ENCODE results near the gene ATP6V0B.
A peak's percentile ranks its signal among the peaks of the same experiment; 100 is the strongest.

ATP6V0B gene

DNA sequence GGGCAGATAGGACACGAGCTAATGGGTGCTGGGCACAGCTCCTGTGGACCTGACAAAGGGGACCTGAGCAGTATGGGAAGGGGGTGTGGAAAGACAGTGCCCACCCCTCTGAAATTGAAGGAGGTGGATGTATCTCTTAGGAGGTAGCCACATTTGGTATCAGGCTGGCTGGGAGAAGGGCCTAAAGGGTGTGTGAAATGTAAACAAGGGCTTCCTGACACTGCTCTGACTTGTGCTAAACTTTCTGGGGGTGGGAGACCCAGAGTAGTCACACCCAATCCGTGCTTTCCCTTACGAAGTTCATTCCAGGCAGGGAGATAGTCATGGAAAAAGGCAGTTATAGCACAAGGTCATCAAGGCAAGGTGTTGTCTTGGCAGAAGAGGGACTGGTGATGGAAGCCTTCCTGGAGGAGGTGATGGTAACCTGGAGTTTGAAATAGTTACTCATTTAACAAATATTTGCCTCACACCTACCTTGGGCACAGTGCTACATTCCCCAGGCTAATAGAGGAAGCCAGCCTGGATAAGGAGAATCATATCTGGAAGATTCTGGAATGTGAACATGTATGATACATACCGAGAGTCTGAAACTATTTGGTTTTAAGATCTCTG lies 11.3 kb downstream of the ATP6V0B start:
- no peak for DNase-seq

DNA sequence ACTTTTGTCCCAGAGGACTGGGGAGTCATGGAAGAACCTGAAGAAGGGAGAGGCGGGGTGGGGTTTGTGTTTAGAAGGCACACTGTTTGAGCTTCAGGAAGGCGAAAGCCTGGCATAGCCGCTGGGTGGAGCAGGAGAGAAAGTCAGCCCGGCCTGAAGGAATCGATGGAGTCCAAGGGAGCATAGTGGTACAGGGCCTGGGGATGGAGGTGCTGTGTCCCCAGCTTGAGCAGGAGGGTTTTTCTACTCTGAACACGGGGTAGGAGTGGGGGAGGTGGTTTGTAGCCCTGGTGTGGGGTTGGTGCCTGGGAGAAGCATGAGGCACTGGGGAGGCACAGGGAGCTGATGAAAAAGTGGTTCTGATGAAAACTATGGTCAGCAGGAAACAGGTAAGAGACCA lies 12.0 kb downstream of the ATP6V0B start:
- DNase-seq = no peak

DNA sequence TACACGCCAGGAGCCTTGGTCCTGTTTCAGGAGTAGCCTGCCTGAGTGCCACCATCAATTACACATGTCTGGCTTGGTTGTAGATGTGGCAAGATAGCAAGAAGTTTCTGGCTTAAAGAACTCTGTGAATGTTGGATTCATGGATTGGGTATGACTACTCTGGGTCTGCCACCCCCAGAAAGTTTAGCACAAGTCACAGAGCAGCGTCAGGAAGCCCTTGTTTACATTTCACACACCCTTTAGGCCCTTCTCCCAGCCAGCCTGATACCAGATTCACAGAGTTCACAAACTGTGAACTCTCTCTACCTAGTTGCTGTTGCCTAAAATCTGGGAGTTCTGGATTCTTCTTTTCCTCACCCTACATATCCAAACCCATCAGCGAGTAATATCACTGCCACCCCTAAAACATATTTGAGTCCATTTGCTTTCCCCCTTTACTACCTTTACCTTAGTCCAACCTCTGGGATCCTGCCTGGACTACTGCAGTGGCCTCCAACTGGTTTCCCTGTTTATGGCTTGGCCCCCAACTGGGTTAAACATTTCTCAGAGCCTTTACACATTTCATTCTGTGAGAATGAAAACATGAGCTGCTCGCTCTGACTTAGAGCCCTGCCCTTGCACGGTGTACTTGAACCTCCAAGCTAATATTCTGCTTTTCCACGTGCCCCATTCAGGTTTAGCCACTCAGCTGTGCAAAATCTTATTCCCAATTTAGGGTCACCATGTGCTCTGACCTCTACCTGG lies 12.6 kb downstream of the ATP6V0B start:
- no peak for DNase-seq

DNA sequence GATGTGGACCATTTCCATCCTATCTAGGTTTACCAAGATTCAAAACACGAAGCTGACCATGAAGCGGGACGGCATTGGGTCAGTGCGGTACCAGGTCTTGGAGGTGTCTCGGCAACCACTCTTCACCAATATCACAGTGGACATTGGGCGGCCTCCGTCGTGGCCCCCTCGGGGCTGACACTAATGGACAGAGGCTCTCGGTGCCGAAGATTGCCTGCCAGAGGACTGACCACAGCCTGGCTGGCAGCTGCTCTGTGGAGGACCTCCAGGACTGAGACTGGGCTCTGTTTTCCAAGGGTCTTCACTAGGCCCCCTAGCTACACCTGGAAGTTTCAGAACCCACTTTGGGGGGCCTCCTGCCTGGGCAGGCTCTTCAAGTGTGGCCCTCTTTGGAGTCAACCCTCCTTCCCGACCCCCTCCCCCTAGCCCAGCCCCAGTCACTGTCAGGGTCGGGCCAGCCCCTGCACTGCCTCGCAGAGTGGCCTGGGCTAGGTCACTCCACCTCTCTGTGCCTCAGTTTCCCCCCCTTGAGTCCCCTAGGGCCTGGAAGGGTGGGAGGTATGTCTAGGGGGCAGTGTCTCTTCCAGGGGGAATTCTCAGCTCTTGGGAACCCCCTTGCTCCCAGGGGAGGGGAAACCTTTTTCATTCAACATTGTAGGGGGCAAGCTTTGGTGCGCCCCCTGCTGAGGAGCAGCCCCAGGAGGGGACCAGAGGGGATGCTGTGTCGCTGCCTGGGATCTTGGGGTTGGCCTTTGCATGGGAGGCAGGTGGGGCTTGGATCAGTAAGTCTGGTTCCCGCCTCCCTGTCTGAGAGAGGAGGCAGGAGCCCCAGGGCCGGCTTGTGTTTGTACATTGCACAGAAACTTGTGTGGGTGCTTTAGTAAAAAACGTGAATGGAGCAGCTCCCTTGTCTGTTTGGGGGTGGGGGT lies 15.8 kb downstream of the ATP6V0B start:
- DNase-seq = no peak

DNA sequence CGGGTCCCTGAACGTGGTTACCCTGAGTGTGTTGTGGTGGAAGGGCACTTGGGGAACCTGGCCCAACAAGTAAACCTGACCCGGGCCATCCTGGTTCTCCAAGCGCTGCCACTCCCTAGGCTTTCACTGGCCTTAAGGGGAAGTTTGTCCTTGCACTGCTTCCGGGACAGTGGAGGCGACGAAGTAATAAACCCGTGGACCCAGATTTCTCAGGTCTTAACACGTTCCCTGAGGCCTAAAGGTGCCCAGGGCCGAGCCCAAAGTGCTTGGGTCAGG lies 16.4 kb downstream of the ATP6V0B start:
- DNase-seq = no peak

DNA sequence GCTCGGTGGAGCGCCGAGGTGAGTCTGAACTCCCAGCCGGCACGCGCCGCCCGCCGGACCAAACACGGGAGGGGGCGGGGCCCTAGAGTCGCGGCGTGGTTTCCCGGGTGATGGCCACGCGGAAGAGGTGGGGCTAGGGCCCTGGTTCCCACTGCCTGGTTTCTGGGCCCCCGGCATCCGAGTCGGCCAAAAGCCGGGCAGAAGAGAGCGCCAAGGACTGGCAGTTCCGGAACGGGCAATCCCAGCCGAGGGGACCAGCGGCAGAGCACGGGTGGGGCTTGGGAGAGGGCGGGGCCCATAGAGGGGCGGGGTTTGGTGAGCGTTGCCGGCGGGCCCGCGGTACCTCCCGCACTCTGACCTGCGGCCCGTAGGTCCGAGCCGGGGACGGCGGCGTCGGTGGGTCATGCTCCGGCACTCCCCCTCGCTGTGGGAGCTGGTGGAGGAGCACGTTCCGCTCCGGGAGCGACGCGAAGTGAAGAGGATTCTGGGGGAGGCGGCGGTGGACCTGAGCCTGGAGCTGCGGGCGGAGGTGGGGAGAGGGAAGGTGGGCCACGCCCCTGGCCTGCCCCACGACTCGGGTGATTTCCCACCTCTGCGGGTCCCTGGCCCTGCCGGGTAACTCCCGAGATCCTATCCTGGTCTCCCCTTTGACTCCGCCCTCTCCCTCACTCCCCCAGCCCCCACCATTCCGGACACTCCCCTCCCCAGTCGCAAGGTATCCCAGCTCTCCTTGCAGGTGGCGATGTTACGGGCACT lies 16.9 kb downstream of the ATP6V0B start, which contains the start of gene CCDC24:
Gene CCDC24 (plus strand): TSS at position 124 of the 756 bp plus-strand sequence. CDS start 280 bp downstream, at position 404.
- DNase-seq = peak; percentile 71

DNA sequence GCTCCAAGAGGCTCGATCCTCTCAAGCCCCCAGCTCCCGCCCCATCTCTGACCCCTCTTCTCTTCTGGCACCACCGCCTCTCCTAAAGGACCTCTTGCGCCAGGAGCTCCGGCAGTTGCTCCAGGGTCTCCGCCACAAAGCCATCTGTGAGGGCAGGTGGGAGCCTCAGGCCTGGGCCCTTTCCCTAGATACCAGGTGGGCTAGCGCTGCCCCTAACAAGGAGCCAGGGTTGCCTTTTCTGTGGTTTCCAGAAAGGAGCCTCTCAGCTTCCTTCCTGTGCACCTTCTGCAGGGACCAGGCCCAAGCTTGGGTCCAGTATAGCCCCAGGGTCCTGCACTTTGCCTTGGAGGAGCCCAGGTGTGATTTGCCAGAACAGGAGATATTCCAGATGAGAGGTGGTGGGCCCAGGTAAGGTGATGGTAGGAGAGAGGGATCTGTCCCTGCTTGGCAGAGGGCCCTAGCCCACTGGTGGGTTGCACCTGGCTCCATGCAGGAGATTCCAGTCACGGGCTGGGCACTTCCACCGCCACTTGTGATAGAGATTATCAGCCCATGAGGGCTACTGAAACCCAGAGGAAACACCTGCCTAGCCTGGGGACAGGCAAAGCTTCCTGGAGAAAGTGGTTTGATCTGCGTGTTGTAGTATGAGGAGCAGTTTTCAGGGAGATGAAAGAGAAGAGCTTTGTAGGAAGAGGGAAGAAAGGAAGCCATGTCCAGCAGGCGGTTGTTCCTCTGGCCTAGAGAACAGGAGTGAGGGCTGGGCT lies 17.7 kb downstream of the ATP6V0B start:
- DNase-seq = no peak

DNA sequence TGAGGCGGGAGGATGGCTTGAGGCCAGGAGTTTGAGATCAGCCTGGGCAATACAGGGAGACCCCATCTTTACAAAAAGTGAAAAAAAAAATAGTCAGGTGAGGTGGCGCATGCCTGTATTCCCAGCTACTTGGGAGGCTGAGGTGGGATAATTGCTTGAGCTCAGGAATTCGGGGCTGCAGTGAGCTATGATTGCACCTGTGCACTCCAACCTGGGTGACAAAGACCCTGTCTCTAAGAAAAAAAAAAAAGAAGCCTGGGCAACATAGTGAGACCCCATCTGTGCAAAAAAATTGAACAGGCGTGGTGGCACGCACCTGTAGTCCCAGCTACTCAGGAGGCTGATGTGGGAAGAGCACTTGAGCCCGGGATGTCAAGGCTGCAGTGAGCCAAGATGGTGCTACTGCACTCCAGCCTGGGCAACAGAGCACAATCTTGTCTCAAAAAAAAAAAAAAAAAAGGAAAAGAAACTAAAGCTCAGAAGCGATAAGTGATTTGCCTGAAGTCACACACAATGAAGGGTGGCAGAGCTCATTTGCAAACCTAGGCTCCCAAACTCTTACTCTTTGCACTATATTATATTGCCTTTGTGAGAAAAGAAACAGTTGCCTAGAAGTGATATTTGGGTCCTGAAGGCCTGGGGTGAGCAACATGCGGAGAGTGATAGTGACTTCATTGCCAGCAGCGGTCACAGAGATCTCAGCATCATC lies 18.6 kb downstream of the ATP6V0B start:
- DNase-seq = no peak

DNA sequence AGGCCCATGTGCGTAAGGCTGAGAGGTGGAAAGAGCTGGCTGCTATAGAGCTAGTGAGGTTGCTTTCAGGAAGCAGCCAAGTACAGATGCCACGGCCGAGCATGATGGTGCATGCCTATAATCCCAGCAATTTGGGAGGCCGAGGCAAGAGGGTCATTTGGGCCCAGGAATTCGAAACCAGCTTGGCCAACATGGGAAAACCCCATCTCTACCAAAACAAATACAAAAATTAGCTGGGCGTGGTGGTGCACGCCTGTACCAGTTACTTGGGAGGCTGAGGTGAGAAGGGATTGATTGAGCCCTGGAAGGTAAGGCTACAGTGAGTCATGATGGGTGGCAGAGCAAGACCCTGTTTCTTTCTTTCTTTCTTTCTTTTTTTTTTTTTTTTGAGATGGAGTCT lies 19.3 kb downstream of the ATP6V0B start:
- no peak for DNase-seq

DNA sequence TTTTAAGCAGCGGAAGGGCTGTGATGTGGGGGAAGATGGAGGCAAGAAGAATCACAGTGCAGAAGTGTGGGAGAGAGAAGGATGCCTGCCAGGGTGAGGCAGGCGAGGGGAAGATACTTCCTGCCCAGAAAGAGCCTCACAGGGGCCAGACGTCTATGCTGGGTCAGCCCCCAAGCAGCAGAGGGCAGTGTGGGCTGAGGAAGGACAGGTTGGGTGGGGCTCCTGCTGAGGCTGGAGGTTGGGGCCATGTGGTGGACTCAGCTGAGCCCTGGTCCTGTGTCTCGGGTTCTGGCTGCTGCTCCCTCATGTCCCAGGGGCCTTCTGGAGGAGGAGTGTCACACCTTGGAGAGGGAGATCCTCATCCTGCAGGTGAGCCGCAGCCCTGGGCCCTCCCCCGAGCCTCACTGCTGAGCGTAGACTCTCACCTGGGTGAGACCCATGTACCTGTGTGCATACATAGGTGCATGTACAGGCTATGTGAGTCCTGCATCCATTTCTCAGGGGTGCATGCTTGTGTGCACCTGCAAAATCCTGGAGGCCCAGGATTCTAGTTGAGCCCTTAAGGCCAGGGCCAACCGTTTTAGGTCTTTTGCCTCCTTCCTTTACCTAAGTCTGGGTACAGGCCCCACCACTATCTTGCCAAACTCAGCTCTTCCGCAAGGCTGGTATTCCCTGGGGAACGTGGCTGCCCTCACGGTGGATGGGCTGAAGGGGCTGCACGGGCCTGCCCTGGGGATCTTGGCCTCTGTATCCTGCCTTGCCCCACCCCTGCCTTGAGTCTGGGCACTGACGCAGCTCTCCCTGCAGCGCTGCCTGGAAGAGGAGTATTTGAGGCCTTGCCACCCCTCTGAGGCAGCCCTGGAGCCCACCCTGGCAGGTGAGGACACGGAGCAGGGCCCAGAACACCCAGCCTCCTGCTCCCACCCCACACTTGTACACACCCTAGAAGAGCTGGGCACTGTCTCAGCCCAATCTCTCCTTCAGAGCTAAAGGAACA lies 20.3 kb downstream of the ATP6V0B start:
- no peak for DNase-seq

DNA sequence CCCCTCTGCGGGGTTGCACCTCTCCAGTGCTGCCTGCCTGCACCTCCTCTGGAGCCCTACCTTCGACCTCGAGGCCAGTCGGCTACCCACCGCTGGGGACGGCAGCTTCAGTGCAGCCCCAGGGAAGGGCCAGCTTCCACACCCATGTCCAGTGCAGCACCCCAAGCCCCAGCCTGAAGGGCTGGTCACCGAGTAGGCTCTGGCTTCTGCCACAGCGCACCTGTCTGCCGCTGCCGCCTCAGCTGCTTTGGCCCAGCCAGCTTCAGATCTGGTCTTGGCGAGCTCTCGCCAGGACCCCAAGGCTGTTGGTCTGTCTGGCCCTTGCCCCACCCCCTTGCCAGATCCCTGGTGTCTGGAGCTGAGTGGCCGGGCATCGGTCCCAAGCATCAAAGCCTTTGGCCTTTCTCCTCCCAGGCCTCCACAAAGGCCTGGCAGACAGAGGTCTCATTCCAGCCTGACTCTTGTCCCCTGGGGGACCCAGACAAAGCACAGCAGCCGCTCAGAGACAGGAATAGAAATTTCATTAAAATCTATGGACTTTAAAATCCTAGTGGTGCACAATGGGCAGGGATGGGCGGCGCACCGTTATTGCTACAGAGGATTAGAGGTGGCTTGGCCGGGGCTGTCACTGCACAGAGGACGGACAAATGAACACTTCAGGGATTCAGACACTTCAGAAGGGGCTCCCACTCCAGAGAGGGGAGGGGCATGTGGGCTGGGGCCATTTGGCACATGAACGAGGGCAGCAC lies 21.4 kb downstream of the ATP6V0B start:
- no peak for DNase-seq

DNA sequence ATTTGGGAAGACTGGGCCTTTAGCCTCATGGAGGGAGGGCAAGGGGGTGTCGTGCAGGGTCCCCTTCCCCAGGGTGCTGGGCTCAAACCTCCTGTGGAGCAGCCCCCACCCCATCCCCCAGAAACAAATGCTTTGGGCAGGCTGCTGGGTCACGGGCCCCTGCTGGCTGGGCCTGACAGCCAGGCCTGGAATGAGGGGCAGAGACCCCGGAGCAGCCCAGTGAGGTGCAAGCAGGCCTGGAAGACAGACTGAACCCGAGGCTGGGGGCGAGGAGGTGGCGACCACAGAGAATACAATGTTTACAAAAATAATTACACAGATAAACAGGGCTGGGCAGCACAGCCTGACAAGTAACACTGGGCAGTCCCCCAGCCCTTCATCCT lies 22.0 kb downstream of the ATP6V0B start:
- no peak for DNase-seq

DNA sequence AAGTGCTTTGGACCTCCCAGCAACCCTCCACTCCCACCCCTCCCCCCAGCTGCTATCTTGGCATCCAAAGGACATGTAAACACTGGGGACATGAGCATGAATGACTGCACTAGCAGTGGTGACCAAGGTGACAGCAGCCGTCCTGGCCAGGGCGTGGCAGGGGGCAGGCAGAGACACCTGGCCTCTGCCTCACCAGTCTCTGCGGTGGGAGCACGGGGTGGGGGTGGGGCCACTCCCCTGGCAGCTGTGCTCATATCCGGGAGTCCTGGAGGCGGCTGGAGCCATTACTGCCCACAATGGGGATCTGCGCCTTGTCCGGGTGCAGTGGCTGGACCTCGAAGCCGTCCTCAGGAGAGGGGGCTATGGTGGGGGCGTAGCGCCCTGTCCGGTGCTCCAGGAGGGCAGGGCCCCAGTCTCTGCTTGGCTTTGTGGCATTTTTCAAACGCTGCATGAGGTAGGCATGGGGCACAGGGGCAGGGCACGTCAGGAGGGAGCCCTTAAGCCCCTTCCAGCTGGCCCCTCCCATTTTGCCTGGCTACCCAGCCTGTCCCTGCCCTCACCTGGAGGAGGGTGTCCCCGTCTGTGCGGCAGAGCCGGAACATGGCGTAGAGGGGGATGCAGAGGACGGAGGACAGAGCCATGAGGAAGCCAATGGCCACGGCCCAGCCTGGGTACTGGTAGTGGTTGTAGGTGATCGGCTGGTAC lies 22.7 kb downstream of the ATP6V0B start:
- no peak for DNase-seq

DNA sequence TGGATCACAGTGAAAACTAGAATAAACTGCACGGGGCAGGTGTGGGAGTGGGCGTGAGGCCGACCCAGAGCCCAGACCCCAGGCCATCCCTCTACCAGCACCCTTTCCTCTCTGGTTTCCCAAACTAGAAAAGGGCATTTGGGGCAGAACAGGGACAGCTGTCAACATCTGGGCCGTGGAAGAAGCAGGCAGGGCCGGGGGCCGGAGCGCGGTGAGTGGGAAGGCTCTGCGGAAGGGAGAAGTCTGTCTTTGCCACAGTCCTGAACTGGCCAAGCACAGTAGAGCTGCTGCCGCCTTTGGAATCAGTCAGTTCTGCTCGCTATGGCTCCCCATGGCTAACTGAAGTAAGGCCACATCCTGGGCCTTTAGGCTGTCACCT lies 23.2 kb downstream of the ATP6V0B start:
- DNase-seq = no peak

DNA sequence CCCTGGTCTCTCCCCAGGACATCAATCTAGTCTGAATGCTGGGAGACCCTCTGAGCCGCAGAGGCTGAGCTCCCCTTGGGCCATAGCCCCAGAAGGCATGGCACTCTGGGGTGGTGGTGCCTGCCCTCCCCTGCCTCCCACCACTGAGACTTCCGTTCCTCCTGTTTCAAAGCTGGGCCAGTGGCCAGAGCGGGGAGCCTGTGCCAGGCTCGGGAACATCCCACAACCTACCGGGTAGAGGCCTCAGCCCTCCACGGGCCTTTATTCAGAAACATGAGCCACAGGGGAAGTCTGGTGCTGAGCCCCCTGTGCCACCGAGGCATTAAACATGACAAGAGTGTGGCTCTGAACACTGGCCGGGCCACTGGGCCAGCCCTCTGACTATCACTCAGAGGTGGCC lies 24.7 kb downstream of the ATP6V0B start:
- no peak for DNase-seq

DNA sequence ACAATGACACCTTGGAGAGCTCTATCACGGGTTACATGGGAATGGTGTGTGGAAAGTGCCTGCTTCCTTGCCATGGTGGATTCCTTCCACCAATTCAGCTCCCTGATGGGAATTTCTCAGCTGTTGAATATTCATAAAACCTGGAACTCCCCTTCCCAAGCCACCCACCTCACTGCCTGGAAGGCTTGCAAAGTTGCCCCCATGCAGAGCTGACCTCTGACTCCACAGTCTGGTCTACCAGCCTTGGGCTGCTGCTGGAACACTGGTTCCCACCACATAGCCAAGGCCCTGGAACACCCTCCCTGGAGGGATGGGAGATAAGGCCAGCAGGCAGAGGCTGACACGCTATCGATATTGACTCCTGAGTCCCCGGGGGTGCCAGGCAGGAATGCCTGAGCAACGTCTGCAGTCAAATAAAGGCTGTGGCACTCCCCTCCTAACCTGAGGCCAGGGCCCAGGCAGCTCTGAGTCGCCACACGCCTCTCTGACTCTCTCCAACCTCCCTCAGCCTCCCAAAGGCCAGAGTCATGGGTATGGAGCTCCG lies 25.4 kb downstream of the ATP6V0B start:
- DNase-seq = no peak

DNA sequence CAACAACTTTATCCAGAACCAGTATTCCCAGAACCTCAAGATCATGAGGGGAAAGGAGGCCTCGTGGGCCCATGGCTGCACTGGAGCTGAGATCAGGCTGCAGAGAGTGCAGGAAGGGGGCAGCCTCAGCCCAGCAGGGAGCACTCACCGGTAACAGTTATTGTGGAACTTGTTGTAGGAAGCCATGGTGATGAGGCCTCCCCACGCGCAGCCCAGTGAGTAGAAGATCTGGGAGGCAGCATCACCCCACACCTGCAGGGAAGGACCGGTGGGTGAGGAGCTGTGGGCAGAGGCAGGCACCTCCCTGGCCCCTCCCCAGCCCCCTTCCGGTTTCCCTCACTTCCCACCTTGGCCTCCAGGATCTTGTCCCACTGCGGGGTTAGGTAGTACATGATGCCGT lies 27.4 kb downstream of the ATP6V0B start:
- DNase-seq = no peak

DNA sequence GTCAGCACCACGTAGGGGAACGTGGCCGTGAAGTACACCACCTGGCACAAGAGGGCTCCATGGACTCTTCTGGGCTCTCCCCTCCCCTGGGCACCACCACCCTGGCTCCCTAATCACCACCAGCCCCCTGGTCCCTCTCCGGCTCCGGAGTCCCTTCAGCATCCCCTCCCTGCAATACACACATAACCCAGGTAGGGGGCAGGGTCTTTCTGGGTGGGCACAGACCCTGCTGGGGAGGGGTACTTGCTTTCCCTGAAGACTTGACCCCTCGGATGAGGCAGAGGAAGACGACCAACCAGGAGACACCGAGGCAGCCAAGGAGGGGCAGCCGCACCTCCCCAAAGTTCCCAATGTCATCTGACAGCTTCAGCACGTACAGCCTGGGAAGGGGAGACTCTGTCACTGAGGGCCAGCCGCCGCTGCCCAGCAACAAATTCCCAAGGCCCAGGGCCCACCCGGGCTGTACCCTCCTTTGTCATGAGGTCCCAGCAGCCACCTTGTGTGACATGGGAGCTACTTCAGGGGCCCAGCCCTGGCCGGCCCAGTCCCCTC lies 27.9 kb downstream of the ATP6V0B start:
- DNase-seq = no peak
